ENCODE results near the gene SUSD1.

GRCh38 chr9:112115970-112116753 lies 58.9 kb downstream of the SUSD1 start:
- no peak for TF ChIP-seq ZNF543 (CRISPR knock-in tag; IDR thresholded peaks at IDR 0.05)
- no peak for TF ChIP-seq ZNF777 (CRISPR knock-in tag; IDR thresholded peaks at IDR 0.05)
- no peak for TF ChIP-seq ZNF580 (CRISPR knock-in tag; IDR thresholded peaks at IDR 0.05; ENCODE audit: borderline replicate concordance, low read depth)
- no peak for TF ChIP-seq CTCF (CRISPR knock-in tag; IDR thresholded peaks at IDR 0.05)
- TF ChIP-seq CREB1 (IDR thresholded peaks at IDR 0.05): no peak
- TF ChIP-seq CREB1 (CRISPR knock-in tag; IDR thresholded peaks at IDR 0.05): no peak
- TF ChIP-seq ZBTB21 (CRISPR knock-in tag; IDR thresholded peaks at IDR 0.05): no peak
- TF ChIP-seq SMARCC2 (IDR thresholded peaks at IDR 0.05): no peak
- TF ChIP-seq ZNF10 (CRISPR knock-in tag; IDR thresholded peaks at IDR 0.05; ENCODE audit: borderline replicate concordance, low read depth): no peak
- TF ChIP-seq HNRNPUL1 (IDR thresholded peaks at IDR 0.05; ENCODE audit: low read depth, low read length): no peak
- no peak for TF ChIP-seq SMAD3 (CRISPR knock-in tag; IDR thresholded peaks at IDR 0.05)
- TF ChIP-seq SIN3A (IDR thresholded peaks at IDR 0.05; ENCODE audit: borderline replicate concordance, low read depth, low read length): no peak

Data from HepG2 (cell line).